Right renal pelvis (tissue), 4 donors: ENCODE results near the gene ADPRHL1. TPM values are rescaled to one million over a fixed set of nuclear protein-coding genes. Genes with fewer than 3 reads are reported as not detected.

ENCODE experiments used
- DNase-seq, 4 donors: peaks; one replicate each; pipeline ENCODE4 v3.0.0-alpha.2; 2013; ENCODE audit warnings: low read depth in 4 of 4, low spot score in 3 of 4, missing footprints in 1 of 4
- polyA plus RNA-seq, 4 donors: library from polyadenylated mRNA; unstranded; fragments of 120-200 nt; gene quantifications; one replicate each; pipeline ENCODE4 v1.2.1, GENCODE V29; 2013; ENCODE audit not compliant: insufficient read length in 4 of 4

The ADPRHL1 gene
- polyA plus RNA-seq, 4 donors, result 2.6 to 4.1 (median 3.7) TPM

- no peak for DNase-seq
Measured at GRCh38 chr13:113418722-113419049, 34.6 kb downstream of the ADPRHL1 start.

GRCh38 chr13:113417836-113418721 lies 35.2 kb downstream of the ADPRHL1 start:
- no peak for DNase-seq

- DNase-seq, result no peak
Measured at GRCh38 chr13:113417008-113417751, 36.1 kb downstream of the ADPRHL1 start.

- no peak for DNase-seq
Measured at GRCh38 chr13:113415825-113416224, 37.5 kb downstream of the ADPRHL1 start.

- no peak for DNase-seq
Measured at GRCh38 chr13:113415032-113415431, 38.3 kb downstream of the ADPRHL1 start.

- DNase-seq, result no peak
Measured at GRCh38 chr13:113414335-113414734, 39.0 kb downstream of the ADPRHL1 start.

- no peak for DNase-seq
Measured at GRCh38 chr13:113413898-113414282, 39.4 kb downstream of the ADPRHL1 start.

GRCh38 chr13:113413178-113413897 lies 40.0 kb downstream of the ADPRHL1 start:
- no peak for DNase-seq

- no peak for DNase-seq
Measured at GRCh38 chr13:113412440-113412839, 40.8 kb downstream of the ADPRHL1 start.

GRCh38 chr13:113411216-113412023 lies 41.9 kb downstream of the ADPRHL1 start:
- no peak for DNase-seq

- DNase-seq, result peak in 1 of 4 donors; percentile 47
Measured at GRCh38 chr13:113410472-113411201, 42.7 kb downstream of the ADPRHL1 start.

- DNase-seq, result no peak
Measured at GRCh38 chr13:113408562-113408961, 44.7 kb downstream of the ADPRHL1 start.

GRCh38 chr13:113407531-113408393 lies 45.5 kb downstream of the ADPRHL1 start:
- DNase-seq, result no peak

GRCh38 chr13:113407103-113407530 lies 46.2 kb downstream of the ADPRHL1 start:
- no peak for DNase-seq

- no peak for DNase-seq
Measured at GRCh38 chr13:113406321-113407102, 46.8 kb downstream of the ADPRHL1 start.

- DNase-seq, result no peak
Measured at GRCh38 chr13:113405481-113406300, 47.6 kb downstream of the ADPRHL1 start.
